Right renal cortex interstitium (tissue), 3 donors: ENCODE measurements around the gene COL28A1. TPM values are rescaled to one million over a fixed set of nuclear protein-coding genes. Genes with fewer than 3 reads are reported as not detected.
A peak's percentile ranks its signal among the peaks of the same experiment; 100 is the strongest.
"Not testable (repeated sequence)": the region's sequence is repeated elsewhere in the genome, so short reads cannot be mapped to it uniquely, and the experiment has no call there.

Experiments
- DNase-seq, 3 donors: peaks; one replicate each; pipeline ENCODE4 v3.0.0-alpha.2; 2013; ENCODE audit warnings: low read depth in 3 of 3, low spot score in 2 of 3
- polyA plus RNA-seq, 3 donors: library from polyadenylated mRNA; unstranded; fragments of 120-200 nt; gene quantifications; one replicate each; pipeline ENCODE4 v1.2.1, GENCODE V29; 2013; ENCODE audit not compliant: insufficient read length in 3 of 3

Gene COL28A1
- polyA plus RNA-seq, 3 donors, result 7.2 to 12.3 (median 9.8) TPM

GRCh38 chr7:7424151-7424873 is 111.4 kb downstream of the COL28A1 start:
- DNase-seq, result peak in 1 of 3 donors; percentile 38

GRCh38 chr7:7422641-7423040 is 113.0 kb downstream of the COL28A1 start:
- no peak for DNase-seq

GRCh38 chr7:7421826-7422225 is 113.8 kb downstream of the COL28A1 start:
- DNase-seq, result no peak

- DNase-seq, result no peak
These were observed 116.7 kb downstream of the COL28A1 start for GRCh38 chr7:7418997-7419396.

GRCh38 chr7:7417851-7418250 is 117.8 kb downstream of the COL28A1 start:
- DNase-seq, result no peak

GRCh38 chr7:7417414-7417813 is 118.3 kb downstream of the COL28A1 start:
- no peak for DNase-seq

- no peak for DNase-seq
These were observed 119.4 kb downstream of the COL28A1 start for GRCh38 chr7:7416031-7416858.

- no peak for DNase-seq
These were observed 120.7 kb downstream of the COL28A1 start for GRCh38 chr7:7414791-7415603.

GRCh38 chr7:7408001-7408770 is 127.5 kb downstream of the COL28A1 start:
- no peak for DNase-seq

- DNase-seq, result no peak
These were observed 130.2 kb downstream of the COL28A1 start for GRCh38 chr7:7405461-7405860.

- DNase-seq, result no peak
These were observed 136.0 kb downstream of the COL28A1 start for GRCh38 chr7:7399707-7400106.

- DNase-seq, result no peak
These were observed 139.9 kb downstream of the COL28A1 start for GRCh38 chr7:7395785-7396184.

GRCh38 chr7:7388164-7388563 is 147.5 kb downstream of the COL28A1 start:
- not testable (repeated sequence) for DNase-seq

GRCh38 chr7:7385421-7385820 is 150.3 kb downstream of the COL28A1 start:
- DNase-seq, result no peak

- no peak for DNase-seq
These were observed 151.4 kb downstream of the COL28A1 start for GRCh38 chr7:7384228-7384627.

- no peak for DNase-seq
These were observed 160.1 kb downstream of the COL28A1 start for GRCh38 chr7:7375538-7375937.

GRCh38 chr7:7370076-7370475 is 165.6 kb downstream of the COL28A1 start:
- DNase-seq, result no peak

GRCh38 chr7:7369134-7369533 is 166.5 kb downstream of the COL28A1 start:
- no peak for DNase-seq

GRCh38 chr7:7354674-7355073 is 181.0 kb downstream of the COL28A1 start:
- DNase-seq, result no peak

- no peak for DNase-seq
These were observed 182.8 kb downstream of the COL28A1 start for GRCh38 chr7:7352845-7353244.
